Right hindlimb (tissue), 1 donor: Measurements from ENCODE around the gene KRT76.
"Not testable (repeated sequence)": the region's sequence is repeated elsewhere in the genome, so short reads cannot be mapped to it uniquely, and the experiment has no call there.

Experiments
- DNase-seq: peaks from one replicate; pipeline ENCODE4 v3.0.0-alpha.2; 2018

KRT76 gene

GRCh38 chr12:52757449-52758176, 19.5 kb downstream of the KRT76 start:
- DNase-seq, result no peak

GRCh38 chr12:52756281-52756960, 20.7 kb downstream of the KRT76 start:
- DNase-seq, result no peak

- DNase-seq, result no peak
These were observed 21.6 kb downstream of the KRT76 start for GRCh38 chr12:52755533-52755932.

GRCh38 chr12:52754135-52754534, 23.0 kb downstream of the KRT76 start:
- DNase-seq, result no peak

- DNase-seq, result no peak
These were observed 23.9 kb downstream of the KRT76 start for GRCh38 chr12:52753283-52753682.

GRCh38 chr12:52752516-52752915, 24.6 kb downstream of the KRT76 start:
- DNase-seq, result no peak

- DNase-seq, result no peak
These were observed 25.4 kb downstream of the KRT76 start for GRCh38 chr12:52751795-52752194.

GRCh38 chr12:52750532-52750931, 26.6 kb downstream of the KRT76 start:
- not testable (repeated sequence) for DNase-seq

GRCh38 chr12:52749827-52750226, 27.3 kb downstream of the KRT76 start:
- DNase-seq, result no peak

GRCh38 chr12:52748578-52748977, 28.6 kb downstream of the KRT76 start:
- DNase-seq, result no peak

- DNase-seq, result no peak
These were observed 31.6 kb downstream of the KRT76 start for GRCh38 chr12:52745554-52745953.

- no peak for DNase-seq
These were observed 32.5 kb downstream of the KRT76 start for GRCh38 chr12:52744493-52745156.

GRCh38 chr12:52742822-52743457, 34.2 kb downstream of the KRT76 start:
- no peak for DNase-seq

- no peak for DNase-seq
These were observed 35.0 kb downstream of the KRT76 start for GRCh38 chr12:52742196-52742580.

GRCh38 chr12:52741375-52742195, 35.6 kb downstream of the KRT76 start:
- DNase-seq, result peak; percentile 71

GRCh38 chr12:52740584-52740983, 36.6 kb downstream of the KRT76 start:
- no peak for DNase-seq

- DNase-seq, result no peak
These were observed 37.2 kb downstream of the KRT76 start for GRCh38 chr12:52739963-52740362.

GRCh38 chr12:52735816-52736632, 41.1 kb downstream of the KRT76 start:
- DNase-seq, result no peak

GRCh38 chr12:52735106-52735505, 42.0 kb downstream of the KRT76 start:
- DNase-seq, result no peak

- DNase-seq, result no peak
These were observed 46.4 kb downstream of the KRT76 start for GRCh38 chr12:52730793-52731192.

- DNase-seq, result no peak
These were observed 46.8 kb downstream of the KRT76 start for GRCh38 chr12:52730383-52730782.

- no peak for DNase-seq
These were observed 48.0 kb downstream of the KRT76 start for GRCh38 chr12:52729147-52729546.
